Measurements from ENCODE around the gene FERD3L.

Gene FERD3L

DNA sequence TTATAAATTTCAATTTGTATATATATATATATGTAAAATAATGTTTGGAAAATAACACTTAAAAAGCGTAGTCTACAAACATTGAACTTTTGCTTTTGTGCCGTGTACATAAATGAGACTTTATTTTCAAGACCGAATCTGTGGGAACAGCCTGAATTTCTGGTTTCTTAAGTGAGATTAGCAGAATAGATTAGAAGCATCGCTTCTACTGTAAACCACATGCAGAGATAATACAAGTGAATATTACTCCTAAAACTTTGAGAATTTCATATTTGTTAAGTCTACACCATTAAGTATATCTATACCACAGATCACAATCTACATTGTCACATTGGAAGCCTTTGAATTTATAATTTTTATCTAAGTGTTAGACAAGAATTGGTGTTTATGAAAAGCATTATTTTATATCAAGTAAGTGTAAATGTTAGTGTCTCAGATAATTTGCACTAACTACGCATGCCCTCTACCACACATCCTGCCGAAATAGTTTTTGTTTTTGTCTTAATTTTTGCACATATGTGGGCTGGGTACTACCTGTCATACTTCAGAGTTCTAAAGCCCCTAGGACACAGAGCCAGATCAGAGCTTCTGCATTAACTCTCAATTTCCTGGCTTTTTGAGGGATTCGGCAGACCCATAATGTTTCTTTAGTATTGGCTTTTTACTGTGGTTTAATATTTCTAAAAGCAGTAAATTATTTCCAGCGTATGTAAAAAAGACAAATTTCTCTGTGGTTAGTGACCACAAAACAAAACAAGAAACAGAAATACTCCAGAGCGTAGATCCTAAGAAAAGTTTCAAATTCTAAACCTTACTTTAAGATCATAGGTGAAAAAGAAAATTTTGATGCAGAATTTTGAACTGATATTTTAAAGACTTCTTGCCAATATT lies 47.8 kb downstream of the FERD3L start:
- no peak for DNase-seq

DNA sequence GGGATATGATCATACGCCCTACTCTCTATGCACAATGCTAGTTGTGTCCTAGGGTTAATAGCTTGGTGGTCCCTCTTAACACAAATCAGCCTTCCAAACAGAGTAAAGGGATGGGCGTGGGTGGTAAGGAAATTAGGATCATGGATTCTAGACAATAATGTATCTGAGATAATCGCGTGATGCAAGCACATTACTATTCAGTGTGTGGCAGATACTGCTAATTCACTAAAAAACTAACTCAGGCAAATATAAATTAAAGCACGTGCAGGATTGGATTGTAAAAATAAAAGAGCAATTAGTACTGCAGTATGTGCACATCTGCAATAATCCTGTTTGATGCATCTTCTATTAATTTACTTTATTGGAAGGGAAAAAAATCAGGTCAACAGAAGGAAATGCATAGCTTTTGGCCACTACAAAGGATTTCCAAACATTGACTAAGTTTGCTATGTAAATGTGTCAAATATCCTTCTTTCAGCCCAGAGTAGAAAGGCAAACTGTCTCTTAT lies 49.8 kb downstream of the FERD3L start:
- no peak for DNase-seq

Data from stimulated activated CD4-positive, alpha-beta T cell treated with anti-CD3 and anti-CD28 coated beads, Interleukin-2, amount 100 ng/mL, for 48 hours (primary cell).